ENCODE measurements around the gene NSD2. TPM values are rescaled to one million over a fixed set of nuclear protein-coding genes. Genes with fewer than 3 reads are reported as not detected.

Gene NSD2
- total RNA-seq, 1 experiment from 2014 or later = 128 TPM

GRCh38 chr4:1975880-1976279 is 104.7 kb downstream of the NSD2 start (continued):
- TF ChIP-seq ZNF121 (CRISPR knock-in tag; IDR thresholded peaks at IDR 0.05) = no peak
- TF ChIP-seq ZBTB43 (CRISPR knock-in tag; IDR thresholded peaks at IDR 0.05) = no peak
- no peak for TF ChIP-seq ATF2 (CRISPR knock-in tag; IDR thresholded peaks at IDR 0.05; ENCODE audit: borderline replicate concordance, low read depth)
- no peak for TF ChIP-seq SOX15 (CRISPR knock-in tag; IDR thresholded peaks at IDR 0.05)
- no peak for TF ChIP-seq CDX4 (CRISPR knock-in tag; IDR thresholded peaks at IDR 0.05; ENCODE audit: borderline replicate concordance)
- no peak for TF ChIP-seq PRDM15 (CRISPR knock-in tag; IDR thresholded peaks at IDR 0.05)
- no peak for TF ChIP-seq HMGA2 (CRISPR knock-in tag; IDR thresholded peaks at IDR 0.05)
- no peak for TF ChIP-seq NR3C1 (CRISPR knock-in tag; conservative IDR thresholded peaks at IDR 0.05; ENCODE audit: low read depth)

- Mint-ChIP-seq H3K4me3 (no peak overlapping the region), H3K36me3 (peaks cover 61% of the 10 kb centered on the region), H3K27ac (no peak overlapping the region), H3K9me3 (no peaks in the 10 kb centered on the region), H3K4me1 (0 out of 2 replicates have a peak, but pooled peaks cover 4% of the 10 kb centered on the region), H3K27me3 (ENCODE audit: low read depth) (no peaks in the 10 kb centered on the region)
- POLR2A ChIA-PET = no interaction called here
- CTCF ChIA-PET = interaction anchor here (1.4 kb wide), 1 partner anchor 201 kb away, joined by 3 read pairs; no protein-coding TSS in a partner anchor
- DNase-seq (ENCODE audit: low spot score) (no peak), ATAC-seq (no peak)
- TF ChIP-seq CDX4 (CRISPR knock-in tag; IDR thresholded peaks at IDR 0.05; ENCODE audit: borderline replicate concordance) (no peak), ZNF219 (CRISPR knock-in tag; IDR thresholded peaks at IDR 0.05; ENCODE audit: borderline replicate concordance) (no peak), ZBTB43 (CRISPR knock-in tag; IDR thresholded peaks at IDR 0.05) (no peak), MLX (CRISPR knock-in tag; IDR thresholded peaks at IDR 0.05) (no peak)
Observed at GRCh38 chr4:1976416-1977352, 105.5 kb downstream of the NSD2 start.

- H3K4me3 Mint-ChIP-seq = no peak overlapping the region
- TF ChIP-seq MLX (CRISPR knock-in tag; IDR thresholded peaks at IDR 0.05) (no peak), HMGXB4 (CRISPR knock-in tag; IDR thresholded peaks at IDR 0.05) (no peak), ZNF317 (CRISPR knock-in tag; IDR thresholded peaks at IDR 0.05; ENCODE audit: borderline replicate concordance, low read depth) (no peak), ZNF121 (CRISPR knock-in tag; IDR thresholded peaks at IDR 0.05) (no peak), FOXP4 (CRISPR knock-in tag; IDR thresholded peaks at IDR 0.05) (no peak), NFATC4 (CRISPR knock-in tag; IDR thresholded peaks at IDR 0.05) (no peak)
- 0 out of 2 replicates have a peak, but pooled peaks cover 4% of the 10 kb centered on the region for H3K4me1 Mint-ChIP-seq
- DNase-seq (ENCODE audit: low spot score) = no peak
- peaks cover 69% of the 10 kb centered on the region for H3K36me3 Mint-ChIP-seq
- no peaks in the 10 kb centered on the region for H3K27me3 Mint-ChIP-seq (ENCODE audit: low read depth)
- no peak for ATAC-seq
- H3K9me3 Mint-ChIP-seq = no peaks in the 10 kb centered on the region
- no peak overlapping the region for H3K27ac Mint-ChIP-seq
- CTCF ChIA-PET = no interaction called here
- POLR2A ChIA-PET = no interaction called here
Observed at GRCh38 chr4:1978226-1978625, 107.0 kb downstream of the NSD2 start.

Measured in WTC11 (cell line).